22Rv1 (cell line): ENCODE measurements around the gene FAM111A.
A peak's percentile ranks its signal among the peaks of the same experiment; 100 is the strongest.

ENCODE experiments used
- H3K27ac ChIP-seq: fragments of 450-650 bp; 2 replicates; pipeline ENCODE4 v1.5.1; 2017
- CTCF ChIP-seq: fragments of 450-650 bp; IDR thresholded peaks from 2 replicates; pipeline ENCODE4 v1.5.1; 2017; ENCODE audit warnings: mild to moderate bottlenecking
- ZFX ChIP-seq: fragments of 450-650 bp; IDR thresholded peaks from 2 replicates; pipeline ENCODE4 v1.6.1; 2017; ENCODE audit warnings: antibody characterized with exemption, borderline replicate concordance

Gene FAM111A

DNA sequence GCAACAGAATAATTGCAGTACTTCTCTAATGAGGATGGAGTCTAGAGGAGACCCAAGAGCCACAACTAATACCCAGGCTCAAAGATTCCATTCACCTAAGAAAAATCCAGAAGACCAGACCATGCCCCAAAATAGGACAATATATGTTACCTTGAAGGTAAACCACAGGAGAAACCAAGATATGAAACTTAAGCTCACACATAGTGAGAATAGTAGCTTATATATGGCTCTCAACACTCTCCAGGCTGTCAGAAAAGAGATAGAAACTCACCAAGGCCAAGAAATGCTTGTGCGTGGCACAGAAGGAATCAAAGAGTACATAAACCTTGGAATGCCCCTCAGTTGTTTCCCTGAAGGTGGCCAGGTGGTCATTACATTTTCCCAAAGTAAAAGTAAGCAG is 9.1 kb downstream of the FAM111A start:
- TF ChIP-seq CTCF (no peak), ZFX (no peak)
- no peak overlapping the region for H3K27ac ChIP-seq

GRCh38 chr11:59152312-59152951 is 9.8 kb downstream of the FAM111A start:
- no peak for TF ChIP-seq CTCF
- TF ChIP-seq ZFX, result no peak
- no peak overlapping the region for H3K27ac ChIP-seq

DNA sequence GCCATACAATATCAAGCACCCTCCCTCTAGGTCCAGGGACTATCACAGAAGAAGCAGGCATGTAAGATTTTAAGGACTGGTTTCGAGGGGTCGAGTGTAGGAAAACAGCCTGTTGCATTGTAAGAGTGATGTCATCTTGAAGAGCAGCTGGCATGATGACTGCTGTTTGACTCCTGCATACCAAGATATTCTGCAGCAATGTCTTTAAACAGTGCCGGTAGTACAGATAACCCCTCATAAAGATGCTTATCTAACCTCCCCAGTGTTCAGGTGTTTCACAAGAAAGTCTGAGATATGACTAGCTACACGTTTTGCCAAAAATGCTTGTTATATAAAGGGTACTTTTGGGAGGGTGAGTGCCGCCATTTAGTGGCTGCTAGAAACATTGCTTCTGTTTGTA is 12.0 kb downstream of the FAM111A start:
- 0 out of 2 replicates have a peak, but pooled peaks have one; percentile 7 for TF ChIP-seq CTCF
- TF ChIP-seq ZFX, result no peak

GRCh38 chr11:59157433-59157832 is 14.8 kb downstream of the FAM111A start:
- no peak for TF ChIP-seq CTCF
- TF ChIP-seq ZFX, result no peak
- H3K27ac ChIP-seq, result peak overlapping the region; percentile 46

More for the DNA sequence above, 12.0 kb downstream of the FAM111A start:
- peak overlapping the region; percentile 36; the same call in 1 of the 2 replicates for H3K27ac ChIP-seq

DNA sequence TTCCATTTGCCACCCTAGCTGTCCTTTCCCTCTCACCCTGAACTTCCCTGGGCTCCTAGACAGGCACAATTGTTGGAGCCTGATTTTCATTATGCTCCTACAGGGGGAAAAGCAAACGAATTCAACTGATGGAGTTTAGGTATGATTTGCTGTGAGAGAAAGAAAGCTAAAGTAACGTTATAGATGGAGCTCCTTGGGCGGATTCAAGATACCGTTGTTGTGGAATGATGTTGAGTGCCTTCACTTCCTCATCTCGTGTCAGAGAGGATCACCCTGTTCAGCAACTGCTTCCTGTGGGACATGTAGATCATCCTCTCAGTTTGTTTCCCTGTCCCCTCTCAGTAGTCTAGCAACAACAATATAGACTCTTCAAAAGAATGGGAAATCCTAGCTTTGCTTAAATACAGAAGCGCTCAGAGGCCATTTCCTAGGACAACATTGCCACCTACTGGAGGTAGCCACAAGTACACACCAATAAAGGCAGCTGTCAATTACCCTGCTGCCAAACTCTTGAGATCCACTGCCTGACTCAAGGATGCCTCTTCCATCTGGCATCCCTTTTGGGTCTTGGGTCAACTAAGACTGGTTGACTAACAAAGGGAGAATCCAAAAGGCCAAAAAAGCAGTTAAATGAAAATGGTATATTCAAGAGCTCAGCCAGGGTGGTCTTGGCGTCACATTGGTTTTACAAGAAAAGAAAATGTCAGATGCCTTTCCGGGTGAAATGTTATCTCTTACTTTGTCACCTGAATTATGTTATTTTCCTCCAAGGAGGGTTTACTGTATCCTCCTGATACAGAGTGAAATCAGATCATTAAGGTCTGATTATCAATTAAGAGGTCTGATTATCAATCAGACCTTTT is 15.8 kb downstream of the FAM111A start:
- H3K27ac ChIP-seq, result peak overlapping the region; percentile 46
- TF ChIP-seq ZFX (no peak), CTCF (peak; percentile 81)

GRCh38 chr11:59164028-59164427 is 21.4 kb downstream of the FAM111A start:
- H3K27ac ChIP-seq, result no peak overlapping the region
- TF ChIP-seq ZFX, result no peak
- no peak for TF ChIP-seq CTCF
